PC-9 (cell line): ENCODE results near the gene ZNF33B.

ENCODE experiments used
- EZH2 ChIP-seq: fragments of 200-600 bp; sonication (generic); IDR thresholded peaks from 2 replicates; pipeline ENCODE4 v1.8.0; 2017; ENCODE audit warnings: antibody characterized with exemption, low read depth
- TF ChIP-seq, protein P1 (sequence below): fragments of 200-600 bp; sonication (generic); conservative IDR thresholded peaks from 2 replicates; pipeline ENCODE4 v1.6.1; 2017; ENCODE audit warnings: mixed run types, antibody characterized with exemption, mild to moderate bottlenecking, moderate library complexity

DNA sequence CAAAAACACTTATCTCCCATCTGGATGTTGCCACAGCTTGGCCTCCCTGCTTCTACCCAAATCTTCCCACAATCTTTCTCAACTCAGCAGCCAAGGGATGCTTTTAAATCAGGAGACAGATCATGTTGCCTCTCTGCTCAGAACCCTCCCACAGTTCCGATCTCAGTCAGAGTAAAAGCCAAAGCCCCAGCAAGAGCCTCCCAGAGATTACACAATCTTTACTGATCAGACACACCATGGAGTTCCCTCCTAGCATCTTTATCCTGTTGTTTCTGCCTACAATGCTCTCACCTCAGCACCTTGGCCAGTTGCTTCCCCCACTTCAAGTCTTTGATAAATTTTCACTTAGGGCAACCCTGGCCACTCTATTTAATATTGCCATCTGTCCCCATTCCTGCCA, 41.9 kb upstream of the ZNF33B start:
- TF ChIP-seq, protein P1, sequence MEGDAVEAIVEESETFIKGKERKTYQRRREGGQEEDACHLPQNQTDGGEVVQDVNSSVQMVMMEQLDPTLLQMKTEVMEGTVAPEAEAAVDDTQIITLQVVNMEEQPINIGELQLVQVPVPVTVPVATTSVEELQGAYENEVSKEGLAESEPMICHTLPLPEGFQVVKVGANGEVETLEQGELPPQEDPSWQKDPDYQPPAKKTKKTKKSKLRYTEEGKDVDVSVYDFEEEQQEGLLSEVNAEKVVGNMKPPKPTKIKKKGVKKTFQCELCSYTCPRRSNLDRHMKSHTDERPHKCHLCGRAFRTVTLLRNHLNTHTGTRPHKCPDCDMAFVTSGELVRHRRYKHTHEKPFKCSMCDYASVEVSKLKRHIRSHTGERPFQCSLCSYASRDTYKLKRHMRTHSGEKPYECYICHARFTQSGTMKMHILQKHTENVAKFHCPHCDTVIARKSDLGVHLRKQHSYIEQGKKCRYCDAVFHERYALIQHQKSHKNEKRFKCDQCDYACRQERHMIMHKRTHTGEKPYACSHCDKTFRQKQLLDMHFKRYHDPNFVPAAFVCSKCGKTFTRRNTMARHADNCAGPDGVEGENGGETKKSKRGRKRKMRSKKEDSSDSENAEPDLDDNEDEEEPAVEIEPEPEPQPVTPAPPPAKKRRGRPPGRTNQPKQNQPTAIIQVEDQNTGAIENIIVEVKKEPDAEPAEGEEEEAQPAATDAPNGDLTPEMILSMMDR, result no peak
- TF ChIP-seq EZH2, result no peak
